GM23338 (cell line): ENCODE data around the gene MIDN. TPM values are rescaled to one million over a fixed set of nuclear protein-coding genes. Genes with fewer than 3 reads are reported as not detected.

Experiments
- ATAC-seq: fragments of 200-7000 bp; cut with Tn5 transposase; 3 replicates; pipeline ENCODE4 v1.9.1; 2020
- DNase-seq: peaks from one replicate; pipeline ENCODE4 v3.0.0-alpha.2; 2015; ENCODE audit warnings: low spot score
- H2AFZ ChIP-seq: fragments of 200-600 bp; sonication (generic); 2 replicates; pipeline ENCODE4 v1.8.0; 2016; ENCODE audit warnings: antibody characterized with exemption, mild to moderate bottlenecking, moderate library complexity
- H3F3A ChIP-seq: fragments of 200-600 bp; sonication (generic); replicated peaks from 2 replicates; pipeline ENCODE4 v1.8.0; 2017; ENCODE audit warnings: antibody characterized with exemption, mixed run types, low read depth
- H3K27ac ChIP-seq: fragments of 200-600 bp; sonication (generic); 2 replicates; pipeline ENCODE4 v1.6.1; 2016; ENCODE audit warnings: low read depth
- H3K27me3 ChIP-seq: fragments of 200-600 bp; sonication (generic); 2 replicates; pipeline ENCODE4 v1.8.0; 2016; ENCODE audit warnings: mild to moderate bottlenecking, mixed run types, moderate library complexity; ENCODE audit not compliant: insufficient read depth
- H3K36me3 ChIP-seq: fragments of 200-600 bp; sonication (generic); 2 replicates; pipeline ENCODE4 v1.8.0; 2016; ENCODE audit warnings: mild to moderate bottlenecking; ENCODE audit not compliant: insufficient read depth
- H3K4me1 ChIP-seq: fragments of 200-600 bp; sonication (generic); 2 replicates; pipeline ENCODE4 v1.8.0; 2016; ENCODE audit warnings: mild to moderate bottlenecking, moderate library complexity; ENCODE audit not compliant: insufficient read depth
- H3K4me2 ChIP-seq: fragments of 200-600 bp; sonication (generic); 2 replicates; pipeline ENCODE4 v1.7.1; 2017; ENCODE audit warnings: mixed run types
- H3K4me3 ChIP-seq: fragments of 200-600 bp; sonication (generic); 2 replicates; pipeline ENCODE4 v1.6.1; 2016; ENCODE audit warnings: mixed run types
- H3K79me2 ChIP-seq: fragments of 200-600 bp; sonication (generic); replicated peaks from 2 replicates; pipeline ENCODE4 v1.8.0; 2017; ENCODE audit warnings: mild to moderate bottlenecking; ENCODE audit not compliant: insufficient read depth
- H3K9me2 ChIP-seq: fragments of 200-600 bp; sonication (generic); 2 replicates; pipeline ENCODE4 v1.8.0; 2017; ENCODE audit not compliant: insufficient read depth
- H4K20me1 ChIP-seq: fragments of 200-600 bp; sonication (generic); replicated peaks from 2 replicates; pipeline ENCODE4 v1.8.0; 2017; ENCODE audit warnings: mild to moderate bottlenecking; ENCODE audit not compliant: insufficient read depth
- H3K27ac Mint-ChIP-seq: 2 replicates; pipeline ENCODE4 v1.8.0; 2020; ENCODE audit warnings: inconsistent platforms, mild to moderate bottlenecking, moderate library complexity, mixed read lengths
- H3K27me3 Mint-ChIP-seq: 3 replicates; pipeline ENCODE4 v1.8.0; 2022; ENCODE audit warnings: low read depth, mild to moderate bottlenecking, moderate library complexity, mixed read lengths, inconsistent platforms; ENCODE audit not compliant: insufficient read depth, poor library complexity
- H3K36me3 Mint-ChIP-seq: 3 replicates; pipeline ENCODE4 v1.8.0; 2021; ENCODE audit warnings: low read depth, mild to moderate bottlenecking, inconsistent platforms, moderate library complexity, mixed read lengths
- H3K4me1 Mint-ChIP-seq: 3 replicates; pipeline ENCODE4 v1.8.0; 2020; ENCODE audit warnings: mild to moderate bottlenecking, inconsistent platforms, mixed read lengths
- H3K4me3 Mint-ChIP-seq: 3 replicates; pipeline ENCODE4 v1.8.0; 2021; ENCODE audit warnings: moderate library complexity, mild to moderate bottlenecking, inconsistent platforms, mixed read lengths
- H3K9me3 Mint-ChIP-seq: 3 replicates; pipeline ENCODE4 v1.8.0; 2020; ENCODE audit warnings: moderate library complexity, mild to moderate bottlenecking, inconsistent platforms, mixed read lengths
- CREB1 ChIP-seq: fragments of 250-450 bp; sonication (Bioruptor Pico); IDR thresholded peaks from 2 replicates; pipeline ENCODE4 v1.5.0; 2020; ENCODE audit warnings: low read depth, mild to moderate bottlenecking, moderate library complexity
- EZH2phosphoT487 ChIP-seq: fragments of 200-600 bp; sonication (generic); IDR thresholded peaks from one replicate; pipeline ENCODE4 v1.8.1; 2018; ENCODE audit warnings: antibody characterized with exemption; ENCODE audit not compliant: unreplicated experiment
- JUNB ChIP-seq: IDR thresholded peaks from one replicate; pipeline ENCODE4 v1.6.1; 2016; ENCODE audit warnings: antibody characterized with exemption; ENCODE audit not compliant: unreplicated experiment
- NANOG ChIP-seq: IDR thresholded peaks from 2 replicates; pipeline ENCODE4 v1.6.1; 2016; ENCODE audit warnings: antibody characterized with exemption, borderline replicate concordance
- ZNF114 ChIP-seq: fragments of 250-450 bp; sonication (Bioruptor Pico); IDR thresholded peaks from 2 replicates; pipeline ENCODE4 v1.5.0; 2020; ENCODE audit warnings: mild to moderate bottlenecking, moderate library complexity
- polyA plus RNA-seq: library from polyadenylated mRNA; unstranded; fragments of >200 nt; fragmentation: Nextera tagmentation; extraction: Ambion mirVana; gene quantifications from 2 replicates; pipeline ENCODE4 v1.2.1, GENCODE V29; 2016
- total RNA-seq: library from RNA; depleted of rRNA; stranded (reverse); fragments of >200 nt; shearing (Covaris generic); gene quantifications from 2 replicates; pipeline ENCODE4 v1.2.3, GENCODE V29; 2014
- TF ChIP-seq, protein P1 (sequence below): IDR thresholded peaks from 2 replicates; pipeline ENCODE4 v1.6.1; 2016; ENCODE audit warnings: antibody characterized with exemption
- TF ChIP-seq, protein P2 (sequence below), 2 experiments: fragments of 200-600 bp in 1 of 2; sonication (generic) in 1 of 2; conservative IDR thresholded peaks; 2 replicates each; pipeline versions ENCODE4 v1.5.1 to v1.6.1; 2016 to 2017; ENCODE audit warnings: antibody characterized with exemption in 2 of 2, low read depth in 2 of 2, mild to moderate bottlenecking in 2 of 2, moderate library complexity in 1 of 2

MIDN gene
- total and polyA plus RNA-seq, 2 experiments from 2014 or later = 28.6 to 113 TPM

DNA sequence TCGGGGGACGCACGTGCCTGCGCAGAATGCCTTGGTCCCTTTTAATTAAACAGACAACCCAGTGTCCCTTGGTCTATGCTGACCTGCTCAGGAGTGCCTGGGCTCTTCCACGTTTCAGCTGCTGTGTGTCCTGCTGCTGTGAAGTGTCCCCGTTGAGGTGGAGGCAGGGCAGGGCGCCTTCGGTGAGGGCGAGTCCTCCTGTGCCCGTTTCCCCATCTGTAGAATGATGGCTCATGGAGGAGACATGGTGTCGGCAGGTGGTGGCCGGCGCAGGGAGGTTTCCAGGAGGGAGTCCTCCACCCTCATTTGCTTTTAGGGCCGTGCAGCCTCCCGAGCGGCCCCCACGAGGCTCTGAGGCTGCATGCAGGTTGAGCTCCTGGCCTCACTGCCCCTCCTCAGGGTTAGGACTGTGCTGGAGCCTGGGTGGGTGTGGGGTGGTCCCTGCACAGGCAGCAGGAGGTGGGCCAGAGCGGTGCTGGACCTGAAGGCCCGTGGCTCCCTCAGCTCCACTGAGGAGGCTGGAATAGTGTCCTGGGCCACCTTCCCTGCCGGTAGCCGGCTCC is 34.0 kb upstream of the MIDN start:
- Mint-ChIP-seq H3K4me3 (no peak overlapping the region), H3K27ac (peak overlapping the region; percentile 81; the same call in 1 of the 2 replicates), H3K4me1 (peaks cover 34% of the 10 kb centered on the region), H3K27me3 (peaks cover 11% of the 10 kb centered on the region), H3K36me3 (peaks cover 15% of the 10 kb centered on the region), H3K9me3 (no peaks in the 10 kb centered on the region)
- peaks cover 19% of the 10 kb centered on the region; the same call in 1 of the 2 replicates for H3K4me1 ChIP-seq
- no peaks in the 10 kb centered on the region for H3K27me3 ChIP-seq
- H3K9me2 ChIP-seq = no peaks in the 10 kb centered on the region
- H3K79me2 ChIP-seq = peaks cover 94% of the 10 kb centered on the region
- peaks cover 51% of the 10 kb centered on the region; the same call in 1 of the 2 replicates for H4K20me1 ChIP-seq
- H3K36me3 ChIP-seq = no peaks in the 10 kb centered on the region; the same call in 1 of the 2 replicates
- H2AFZ ChIP-seq = no peak overlapping the region
- TF ChIP-seq NANOG (no peak), ZNF114 (CRISPR knock-in tag) (no peak), CREB1 (CRISPR knock-in tag) (no peak), JUNB (no peak)
- TF ChIP-seq, protein P1, sequence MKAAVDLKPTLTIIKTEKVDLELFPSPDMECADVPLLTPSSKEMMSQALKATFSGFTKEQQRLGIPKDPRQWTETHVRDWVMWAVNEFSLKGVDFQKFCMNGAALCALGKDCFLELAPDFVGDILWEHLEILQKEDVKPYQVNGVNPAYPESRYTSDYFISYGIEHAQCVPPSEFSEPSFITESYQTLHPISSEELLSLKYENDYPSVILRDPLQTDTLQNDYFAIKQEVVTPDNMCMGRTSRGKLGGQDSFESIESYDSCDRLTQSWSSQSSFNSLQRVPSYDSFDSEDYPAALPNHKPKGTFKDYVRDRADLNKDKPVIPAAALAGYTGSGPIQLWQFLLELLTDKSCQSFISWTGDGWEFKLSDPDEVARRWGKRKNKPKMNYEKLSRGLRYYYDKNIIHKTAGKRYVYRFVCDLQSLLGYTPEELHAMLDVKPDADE = no peak
- DNase-seq = no peak
- peaks cover 14% of the 10 kb centered on the region for H3F3A ChIP-seq
- ATAC-seq = no peak
- no peak overlapping the region for H3K4me2 ChIP-seq
- no peak overlapping the region for H3K4me3 ChIP-seq
- peak overlapping the region; percentile 84 for H3K27ac ChIP-seq

DNA sequence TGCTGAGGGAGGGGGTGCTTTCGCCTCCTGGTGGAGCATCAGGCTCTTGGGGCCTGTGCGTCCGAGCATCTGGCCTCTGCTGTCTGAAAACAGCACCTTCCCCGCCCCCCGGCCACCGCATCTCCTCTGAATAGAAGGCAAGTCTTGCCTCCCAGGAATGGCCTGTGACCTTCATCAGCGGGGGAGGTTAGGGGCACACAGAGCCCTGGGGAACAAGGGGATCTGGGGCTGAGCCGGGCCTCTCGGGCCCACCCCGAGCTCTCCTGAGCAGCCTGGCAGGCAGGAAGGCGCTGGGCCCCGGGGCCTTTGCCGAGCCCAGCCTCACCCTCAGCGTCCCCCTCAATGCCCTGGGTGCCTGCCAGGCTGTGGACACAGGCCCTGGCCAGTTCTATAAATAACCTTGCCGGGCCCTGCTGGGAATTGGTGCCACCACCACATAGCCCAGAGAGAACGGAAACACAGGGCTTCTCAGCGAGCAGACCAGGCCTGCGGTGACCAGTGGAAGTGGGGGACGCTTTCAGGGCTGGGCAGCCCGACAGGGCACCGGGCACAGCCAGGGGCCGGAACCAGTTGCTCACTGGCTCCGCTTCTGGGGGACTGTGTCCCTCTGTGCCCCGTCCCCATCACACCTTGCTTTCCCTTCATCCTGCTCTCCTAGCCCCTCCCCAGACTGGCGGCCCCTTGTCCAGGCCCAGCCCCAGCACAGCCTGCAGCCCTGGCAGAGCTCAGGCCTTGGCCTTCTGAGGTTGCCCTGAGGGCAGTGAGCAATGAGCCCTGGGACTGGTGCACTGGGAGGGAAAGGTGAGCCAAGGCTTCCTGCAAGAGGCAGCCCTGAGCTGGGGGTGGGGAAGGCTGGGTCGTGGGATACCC is 33.3 kb upstream of the MIDN start:
- H3K4me2 ChIP-seq = no peak overlapping the region
- H3K4me1 Mint-ChIP-seq = peaks cover 32% of the 10 kb centered on the region
- no peak overlapping the region for H3K4me3 Mint-ChIP-seq
- H3K27me3 ChIP-seq = no peaks in the 10 kb centered on the region
- H3K4me1 ChIP-seq = peaks cover 19% of the 10 kb centered on the region; the same call in 1 of the 2 replicates
- no peak overlapping the region for H3K27ac Mint-ChIP-seq
- no peak for TF ChIP-seq EZH2phosphoT487
- TF ChIP-seq, protein P2, sequence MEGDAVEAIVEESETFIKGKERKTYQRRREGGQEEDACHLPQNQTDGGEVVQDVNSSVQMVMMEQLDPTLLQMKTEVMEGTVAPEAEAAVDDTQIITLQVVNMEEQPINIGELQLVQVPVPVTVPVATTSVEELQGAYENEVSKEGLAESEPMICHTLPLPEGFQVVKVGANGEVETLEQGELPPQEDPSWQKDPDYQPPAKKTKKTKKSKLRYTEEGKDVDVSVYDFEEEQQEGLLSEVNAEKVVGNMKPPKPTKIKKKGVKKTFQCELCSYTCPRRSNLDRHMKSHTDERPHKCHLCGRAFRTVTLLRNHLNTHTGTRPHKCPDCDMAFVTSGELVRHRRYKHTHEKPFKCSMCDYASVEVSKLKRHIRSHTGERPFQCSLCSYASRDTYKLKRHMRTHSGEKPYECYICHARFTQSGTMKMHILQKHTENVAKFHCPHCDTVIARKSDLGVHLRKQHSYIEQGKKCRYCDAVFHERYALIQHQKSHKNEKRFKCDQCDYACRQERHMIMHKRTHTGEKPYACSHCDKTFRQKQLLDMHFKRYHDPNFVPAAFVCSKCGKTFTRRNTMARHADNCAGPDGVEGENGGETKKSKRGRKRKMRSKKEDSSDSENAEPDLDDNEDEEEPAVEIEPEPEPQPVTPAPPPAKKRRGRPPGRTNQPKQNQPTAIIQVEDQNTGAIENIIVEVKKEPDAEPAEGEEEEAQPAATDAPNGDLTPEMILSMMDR (conservative IDR thresholded peaks at IDR 0.05; ENCODE audit: low read depth in 2 of 2) = peak in 1 of 2 experiments; percentile 20; a peak in 1 of 4 replicates
- H3K4me3 ChIP-seq = no peak overlapping the region
- no peaks in the 10 kb centered on the region for H3K9me2 ChIP-seq
- DNase-seq = no peak
- peaks cover 90% of the 10 kb centered on the region for H3K79me2 ChIP-seq
- H3K36me3 ChIP-seq = no peaks in the 10 kb centered on the region; the same call in 1 of the 2 replicates
- H4K20me1 ChIP-seq = peaks cover 45% of the 10 kb centered on the region; the same call in 1 of the 2 replicates
- peaks cover 14% of the 10 kb centered on the region for H3F3A ChIP-seq
- peaks cover 12% of the 10 kb centered on the region for H3K27me3 Mint-ChIP-seq
- ATAC-seq = no peak
- H3K36me3 Mint-ChIP-seq = peaks cover 12% of the 10 kb centered on the region; the same call in 2 of the 3 replicates
- no peaks in the 10 kb centered on the region for H3K9me3 Mint-ChIP-seq
- H3K27ac ChIP-seq = no peak overlapping the region
- no peak overlapping the region for H2AFZ ChIP-seq
